ENCODE data around the gene POU2AF3. TPM values are rescaled to one million over a fixed set of nuclear protein-coding genes. Genes with fewer than 3 reads are reported as not detected.

POU2AF3 gene
- total RNA-seq, 1 experiment from 2014 or later: not detected

- no peaks in the 10 kb centered on the region for H3K9me3 Mint-ChIP-seq (ENCODE audit: unreplicated experiment)
- ChIA-PET POLR2A (interaction anchor here (1.1 to 1.7 kb wide), 2 partner anchors 10 to 87 kb away, joined by 3 to 4 read pairs; no protein-coding TSS in a partner anchor), CTCF (no interaction called here)
- no peak overlapping the region for H3K27ac Mint-ChIP-seq (ENCODE audit: low read depth, unreplicated experiment)
- no TSS peak for BruUV-seq (replicated peaks)
- no peak for TF ChIP-seq CTCF (IDR thresholded peaks at IDR 0.05; ENCODE audit: unreplicated experiment)
- no peaks in the 10 kb centered on the region for H3K36me3 Mint-ChIP-seq (ENCODE audit: insufficient read depth, unreplicated experiment)
- H3K27me3 Mint-ChIP-seq (ENCODE audit: insufficient read depth, unreplicated experiment): peaks cover 40% of the 10 kb centered on the region
- intact Hi-C loops (cut with micrococcal nuclease): no loop called here
- H3K4me3 Mint-ChIP-seq (ENCODE audit: unreplicated experiment): no peak overlapping the region
- no peak for DNase-seq (ENCODE audit: unreplicated experiment)
- H3K4me1 Mint-ChIP-seq (ENCODE audit: insufficient read depth, unreplicated experiment): no peaks in the 10 kb centered on the region
Measured at GRCh38 chr11:111353776-111354600, 55.6 kb downstream of the POU2AF3 start.

- DNase-seq (ENCODE audit: unreplicated experiment): no peak
- H3K36me3 Mint-ChIP-seq (ENCODE audit: insufficient read depth, unreplicated experiment): no peaks in the 10 kb centered on the region
- ChIA-PET CTCF (no interaction called here), POLR2A (interaction anchor here (1.1 to 1.7 kb wide), 2 partner anchors 10 to 88 kb away, joined by 3 to 4 read pairs; no protein-coding TSS in a partner anchor)
- intact Hi-C loops (cut with micrococcal nuclease): no loop called here
- H3K4me3 Mint-ChIP-seq (ENCODE audit: unreplicated experiment): no peak overlapping the region
- BruUV-seq (replicated peaks): no TSS peak
- no peaks in the 10 kb centered on the region for H3K9me3 Mint-ChIP-seq (ENCODE audit: unreplicated experiment)
- no peaks in the 10 kb centered on the region for H3K4me1 Mint-ChIP-seq (ENCODE audit: insufficient read depth, unreplicated experiment)
- TF ChIP-seq CTCF (IDR thresholded peaks at IDR 0.05; ENCODE audit: unreplicated experiment): no peak
- no peak overlapping the region for H3K27ac Mint-ChIP-seq (ENCODE audit: low read depth, unreplicated experiment)
- H3K27me3 Mint-ChIP-seq (ENCODE audit: insufficient read depth, unreplicated experiment): peaks cover 37% of the 10 kb centered on the region
Measured at GRCh38 chr11:111354601-111354891, 56.2 kb downstream of the POU2AF3 start.

DNA sequence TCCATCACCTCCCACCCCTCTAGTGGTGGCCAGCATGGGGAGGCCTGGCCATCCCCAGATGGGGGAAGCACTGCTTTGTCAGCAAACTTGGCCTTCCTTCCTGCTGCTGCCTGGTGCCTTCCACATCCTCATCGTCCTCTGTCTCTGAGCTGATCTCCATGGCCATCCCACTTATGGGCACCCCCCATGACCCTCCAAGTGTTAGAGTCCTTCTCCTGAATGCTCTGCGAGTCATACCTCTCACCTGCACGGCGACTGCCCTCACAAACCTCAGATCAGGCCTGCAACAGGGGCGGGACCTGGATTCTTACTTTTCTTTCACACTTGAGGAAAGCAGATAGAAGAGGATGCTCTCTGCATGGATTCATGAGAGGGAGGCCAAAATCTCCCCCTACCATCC lies 56.8 kb downstream of the POU2AF3 start:
- TF ChIP-seq CTCF (IDR thresholded peaks at IDR 0.05; ENCODE audit: unreplicated experiment): no peak
- Mint-ChIP-seq H3K4me1 (ENCODE audit: insufficient read depth, unreplicated experiment) (no peaks in the 10 kb centered on the region), H3K36me3 (ENCODE audit: insufficient read depth, unreplicated experiment) (no peaks in the 10 kb centered on the region), H3K27me3 (ENCODE audit: insufficient read depth, unreplicated experiment) (peaks cover 31% of the 10 kb centered on the region), H3K4me3 (ENCODE audit: unreplicated experiment) (no peak overlapping the region), H3K9me3 (ENCODE audit: unreplicated experiment) (no peaks in the 10 kb centered on the region), H3K27ac (ENCODE audit: low read depth, unreplicated experiment) (no peak overlapping the region)
- ChIA-PET POLR2A (interaction anchor here (1.1 to 1.7 kb wide), 2 partner anchors 9 to 88 kb away, joined by 3 to 4 read pairs; no protein-coding TSS in a partner anchor), CTCF (no interaction called here)
- BruUV-seq (replicated peaks): no TSS peak
- intact Hi-C loops (cut with micrococcal nuclease): no loop called here
- DNase-seq (ENCODE audit: unreplicated experiment): no peak

GRCh38 chr11:111355956-111356659 lies 57.8 kb downstream of the POU2AF3 start:
- CTCF ChIA-PET: no interaction called here
- Mint-ChIP-seq H3K9me3 (ENCODE audit: unreplicated experiment) (no peaks in the 10 kb centered on the region), H3K27ac (ENCODE audit: low read depth, unreplicated experiment) (no peak overlapping the region), H3K27me3 (ENCODE audit: insufficient read depth, unreplicated experiment) (peaks cover 21% of the 10 kb centered on the region), H3K4me1 (ENCODE audit: insufficient read depth, unreplicated experiment) (peaks cover under 1% of the 10 kb centered on the region), H3K36me3 (ENCODE audit: insufficient read depth, unreplicated experiment) (no peaks in the 10 kb centered on the region), H3K4me3 (ENCODE audit: unreplicated experiment) (no peak overlapping the region)
- POLR2A ChIA-PET: interaction anchor here (1.7 kb wide), 1 partner anchor 8 kb away, joined by 4 read pairs; no protein-coding TSS in a partner anchor
- DNase-seq (ENCODE audit: unreplicated experiment): no peak
- BruUV-seq (replicated peaks): no TSS peak
- TF ChIP-seq CTCF (IDR thresholded peaks at IDR 0.05; ENCODE audit: unreplicated experiment): no peak
- intact Hi-C loops (cut with micrococcal nuclease): no loop called here
